Peyer's patch (tissue), 4 donors: ENCODE measurements around the gene RHBDL1.

ENCODE experiments used
- CTCF ChIP-seq, 6 experiments: fragments of 450-650 bp in 4 of 6; fragments of 200-600 bp in 2 of 6; sonication (generic) in 1 of 6; IDR thresholded peaks; one replicate each; pipeline ENCODE4 v1.5.1; 2017 to 2019; ENCODE audit warnings: antibody characterized with exemption in 6 of 6, mild to moderate bottlenecking in 3 of 6, moderate library complexity in 1 of 6
- POLR2A ChIP-seq, 2 donors: fragments of 450-650 bp; IDR thresholded peaks; one replicate each; pipeline ENCODE4 v1.5.1; 2017; ENCODE audit warnings: antibody characterized with exemption in 2 of 2, mild to moderate bottlenecking in 2 of 2, moderate library complexity in 2 of 2

DNA sequence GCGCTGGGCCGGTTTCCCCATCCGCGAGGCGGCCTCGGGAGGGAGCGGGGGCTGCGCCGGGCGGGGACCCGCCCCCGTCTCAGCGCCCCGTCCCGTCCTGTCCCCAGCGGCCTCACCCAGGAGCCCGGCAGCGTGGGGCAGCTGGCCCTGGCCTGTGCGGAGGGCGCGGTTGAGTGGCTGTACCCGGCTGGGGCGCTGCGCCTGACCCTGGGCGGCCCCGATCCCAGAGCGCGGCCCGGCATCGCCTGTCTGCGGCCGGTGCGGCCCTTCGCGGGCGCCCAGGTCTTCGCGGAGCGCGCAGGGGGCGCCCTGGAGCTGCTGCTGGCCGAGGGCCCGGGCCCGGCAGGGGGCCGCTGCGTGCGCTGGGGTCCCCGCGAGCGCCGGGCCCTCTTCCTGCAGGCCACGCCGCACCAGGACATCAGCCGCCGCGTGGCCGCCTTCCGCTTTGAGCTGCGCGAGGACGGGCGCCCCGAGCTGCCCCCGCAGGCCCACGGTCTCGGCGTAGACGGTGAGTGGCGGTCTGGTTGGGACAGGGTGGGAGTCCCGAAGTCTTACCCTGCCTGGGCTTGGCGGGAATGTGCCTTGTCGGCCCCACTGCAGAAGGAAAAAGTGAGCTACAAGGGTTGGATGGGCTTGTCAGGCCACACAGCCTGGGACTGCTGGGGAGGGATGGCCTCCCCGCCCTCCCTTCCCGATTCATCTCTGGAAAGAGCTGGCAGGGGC lies 40.2 kb downstream of the RHBDL1 start:
- TF ChIP-seq CTCF (IDR thresholded peaks at IDR 0.05) (peak in 3 of 6 experiments; percentile 2 to 15 (median 6)), POLR2A (IDR thresholded peaks at IDR 0.05) (no peak)
